ENCODE results near the gene AJAP1.

AJAP1 gene

DNA sequence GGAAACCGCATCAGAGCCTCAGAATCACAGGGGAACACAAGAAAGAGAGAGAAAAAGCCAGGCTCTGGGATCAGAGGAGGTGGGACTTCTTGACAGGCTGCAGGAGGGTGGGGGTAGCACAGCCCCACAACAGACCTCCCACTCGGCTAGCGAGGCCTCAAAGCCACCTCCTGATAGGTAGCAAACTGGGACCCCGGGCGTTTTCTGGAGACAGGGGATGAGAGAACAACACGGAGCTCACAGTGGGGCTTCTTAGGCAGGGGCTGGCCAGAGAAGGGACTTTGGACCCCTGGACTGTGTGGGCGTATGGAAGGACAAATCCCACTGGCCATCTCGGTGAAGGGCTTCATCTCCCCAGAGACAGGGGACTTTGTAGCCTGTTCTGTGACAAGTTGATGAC, 116.3 kb downstream of the AJAP1 start:
- TF ChIP-seq POLR2A (IDR thresholded peaks at IDR 0.05; ENCODE audit: extremely low read depth, insufficient read length) = no peak
- TF ChIP-seq, protein P1, sequence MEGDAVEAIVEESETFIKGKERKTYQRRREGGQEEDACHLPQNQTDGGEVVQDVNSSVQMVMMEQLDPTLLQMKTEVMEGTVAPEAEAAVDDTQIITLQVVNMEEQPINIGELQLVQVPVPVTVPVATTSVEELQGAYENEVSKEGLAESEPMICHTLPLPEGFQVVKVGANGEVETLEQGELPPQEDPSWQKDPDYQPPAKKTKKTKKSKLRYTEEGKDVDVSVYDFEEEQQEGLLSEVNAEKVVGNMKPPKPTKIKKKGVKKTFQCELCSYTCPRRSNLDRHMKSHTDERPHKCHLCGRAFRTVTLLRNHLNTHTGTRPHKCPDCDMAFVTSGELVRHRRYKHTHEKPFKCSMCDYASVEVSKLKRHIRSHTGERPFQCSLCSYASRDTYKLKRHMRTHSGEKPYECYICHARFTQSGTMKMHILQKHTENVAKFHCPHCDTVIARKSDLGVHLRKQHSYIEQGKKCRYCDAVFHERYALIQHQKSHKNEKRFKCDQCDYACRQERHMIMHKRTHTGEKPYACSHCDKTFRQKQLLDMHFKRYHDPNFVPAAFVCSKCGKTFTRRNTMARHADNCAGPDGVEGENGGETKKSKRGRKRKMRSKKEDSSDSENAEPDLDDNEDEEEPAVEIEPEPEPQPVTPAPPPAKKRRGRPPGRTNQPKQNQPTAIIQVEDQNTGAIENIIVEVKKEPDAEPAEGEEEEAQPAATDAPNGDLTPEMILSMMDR (IDR thresholded peaks at IDR 0.05; ENCODE audit: low read depth, low read length) = no peak
- TF ChIP-seq MYC (IDR thresholded peaks at IDR 0.05; ENCODE audit: low read depth, low read length) = no peak
- TF ChIP-seq, protein P2, sequence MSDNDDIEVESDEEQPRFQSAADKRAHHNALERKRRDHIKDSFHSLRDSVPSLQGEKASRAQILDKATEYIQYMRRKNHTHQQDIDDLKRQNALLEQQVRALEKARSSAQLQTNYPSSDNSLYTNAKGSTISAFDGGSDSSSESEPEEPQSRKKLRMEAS (IDR thresholded peaks at IDR 0.05; ENCODE audit: low read depth, low read length) = no peak
- H3K4me3 ChIP-seq (ENCODE audit: low read depth, low read length) = no peak overlapping the region
- DNase-seq (ENCODE audit: low read depth) = no peak

DNA sequence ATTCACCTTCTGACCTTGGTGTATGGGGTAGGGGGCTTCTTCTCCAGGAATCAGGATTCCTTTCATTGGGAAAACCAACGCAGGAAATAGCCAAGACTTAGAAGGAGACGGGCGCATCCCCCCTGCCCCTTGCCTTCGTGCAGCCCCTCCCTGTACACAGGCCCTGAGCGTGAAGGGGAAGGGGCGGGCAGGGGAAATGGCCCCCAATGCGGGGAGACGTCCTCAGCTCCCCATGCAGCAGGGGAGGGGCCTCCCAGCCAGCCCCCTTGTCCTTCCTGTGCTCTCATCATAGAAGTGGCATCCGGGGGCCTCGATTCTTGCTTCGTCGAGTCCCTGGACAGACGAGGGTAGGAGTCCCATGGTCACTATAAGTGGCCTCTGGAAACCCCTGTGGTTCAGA, 116.9 kb downstream of the AJAP1 start:
- TF ChIP-seq, protein P1 (IDR thresholded peaks at IDR 0.05; ENCODE audit: low read depth, low read length) = no peak
- TF ChIP-seq, protein P2 (IDR thresholded peaks at IDR 0.05; ENCODE audit: low read depth, low read length) = no peak
- TF ChIP-seq MYC (IDR thresholded peaks at IDR 0.05; ENCODE audit: low read depth, low read length) (no peak), POLR2A (IDR thresholded peaks at IDR 0.05; ENCODE audit: extremely low read depth, insufficient read length) (no peak)
- no peak overlapping the region for H3K4me3 ChIP-seq (ENCODE audit: low read depth, low read length)
- DNase-seq (ENCODE audit: low read depth) = no peak

DNA sequence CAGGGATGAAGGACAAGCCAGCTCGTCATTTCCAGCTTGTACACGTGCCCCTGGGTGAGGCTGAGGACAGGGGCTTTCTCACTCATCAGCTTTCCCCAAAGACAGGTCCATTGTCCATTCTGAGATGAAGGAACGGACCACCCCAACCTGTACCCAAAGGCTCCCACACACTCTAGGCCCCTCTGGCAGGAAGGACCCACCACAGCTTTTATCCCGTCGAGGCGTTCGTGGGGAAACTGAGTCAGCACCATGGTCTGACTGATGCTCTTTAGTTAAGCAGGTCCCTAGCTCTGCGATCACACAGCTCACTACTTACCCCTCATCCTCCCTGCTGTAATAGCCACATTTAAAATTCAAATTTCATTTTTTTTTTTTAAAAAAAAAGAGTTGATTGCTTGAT, 117.3 kb downstream of the AJAP1 start:
- no peak overlapping the region for H3K4me3 ChIP-seq (ENCODE audit: low read depth, low read length)
- TF ChIP-seq, protein P1 (IDR thresholded peaks at IDR 0.05; ENCODE audit: low read depth, low read length) = no peak
- TF ChIP-seq MYC (IDR thresholded peaks at IDR 0.05; ENCODE audit: low read depth, low read length) (no peak), POLR2A (IDR thresholded peaks at IDR 0.05; ENCODE audit: extremely low read depth, insufficient read length) (no peak)
- TF ChIP-seq, protein P2 (IDR thresholded peaks at IDR 0.05; ENCODE audit: low read depth, low read length) = no peak
- DNase-seq (ENCODE audit: low read depth) = no peak

DNA sequence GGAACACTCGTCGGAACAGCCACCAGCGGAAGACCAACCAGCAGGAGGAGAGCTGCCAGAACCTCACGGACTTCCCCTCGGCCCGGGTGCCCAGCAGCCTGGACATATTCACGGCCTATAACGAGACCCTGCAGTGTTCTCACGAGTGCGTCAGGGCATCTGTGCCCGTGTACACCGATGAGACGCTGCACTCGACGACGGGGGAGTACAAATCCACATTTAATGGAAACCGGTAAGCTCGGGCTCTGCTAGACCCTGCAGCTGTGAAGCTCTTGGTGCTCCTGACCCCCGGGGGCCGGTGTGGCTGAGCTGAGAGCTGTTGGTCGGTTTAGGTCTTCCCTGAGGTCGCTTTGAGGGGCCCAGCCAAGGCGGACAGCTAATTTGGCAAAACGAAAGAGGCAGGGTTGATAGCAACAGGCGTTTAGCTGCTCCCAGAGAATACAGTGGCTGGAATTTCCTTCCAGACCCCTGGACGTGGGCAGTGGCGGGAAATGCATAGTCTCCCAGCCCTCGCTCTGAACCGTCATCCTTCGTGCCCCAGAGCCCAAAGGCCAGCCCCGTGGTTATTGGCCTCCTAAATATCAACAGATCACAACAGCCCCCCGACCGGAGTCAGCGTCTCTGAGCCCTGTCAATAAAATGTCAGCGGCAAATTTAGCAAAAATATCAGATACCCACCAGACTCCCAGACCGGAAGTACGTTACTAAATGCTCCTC, 118.0 kb downstream of the AJAP1 start:
- TF ChIP-seq POLR2A (IDR thresholded peaks at IDR 0.05; ENCODE audit: extremely low read depth, insufficient read length) (no peak), MYC (IDR thresholded peaks at IDR 0.05; ENCODE audit: low read depth, low read length) (no peak)
- TF ChIP-seq, protein P1 (IDR thresholded peaks at IDR 0.05; ENCODE audit: low read depth, low read length) = no peak
- TF ChIP-seq, protein P2 (IDR thresholded peaks at IDR 0.05; ENCODE audit: low read depth, low read length) = no peak
- no peak overlapping the region for H3K4me3 ChIP-seq (ENCODE audit: low read depth, low read length)
- no peak for DNase-seq (ENCODE audit: low read depth)

DNA sequence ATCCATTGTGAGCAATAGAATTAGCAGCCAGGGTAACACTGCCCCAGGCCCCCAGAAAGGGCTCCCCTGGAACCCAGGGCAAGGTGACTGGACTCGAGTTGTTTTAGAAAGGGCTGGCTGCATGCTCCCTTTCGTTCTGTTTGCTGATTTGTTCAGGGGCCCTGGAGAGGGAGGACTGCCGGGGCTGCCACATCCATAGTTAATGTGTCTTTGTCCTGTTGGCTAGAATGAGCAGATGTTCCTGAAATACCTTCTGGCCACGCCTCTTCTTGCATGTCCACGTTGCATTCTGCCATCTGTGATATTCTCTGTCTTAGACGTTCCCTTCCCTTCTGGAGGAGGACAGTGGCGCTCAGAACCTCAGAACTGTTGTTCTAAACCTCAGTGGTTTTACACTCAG, 118.8 kb downstream of the AJAP1 start:
- DNase-seq (ENCODE audit: low read depth) = no peak
- TF ChIP-seq, protein P1 (IDR thresholded peaks at IDR 0.05; ENCODE audit: low read depth, low read length) = no peak
- TF ChIP-seq MYC (IDR thresholded peaks at IDR 0.05; ENCODE audit: low read depth, low read length) (no peak), POLR2A (IDR thresholded peaks at IDR 0.05; ENCODE audit: extremely low read depth, insufficient read length) (no peak)
- TF ChIP-seq, protein P2 (IDR thresholded peaks at IDR 0.05; ENCODE audit: low read depth, low read length) = no peak
- no peak overlapping the region for H3K4me3 ChIP-seq (ENCODE audit: low read depth, low read length)
